COLO668 (cell line): ENCODE data around the gene KSR2.
A peak's percentile ranks its signal among the peaks of the same experiment; 100 is the strongest.

Experiments used
- DNase-seq: peaks from one replicate; lab custom pipeline; 2025; ENCODE audit not compliant: unreplicated experiment; lab: John Stamatoyannopoulos, UW

KSR2 gene

DNA sequence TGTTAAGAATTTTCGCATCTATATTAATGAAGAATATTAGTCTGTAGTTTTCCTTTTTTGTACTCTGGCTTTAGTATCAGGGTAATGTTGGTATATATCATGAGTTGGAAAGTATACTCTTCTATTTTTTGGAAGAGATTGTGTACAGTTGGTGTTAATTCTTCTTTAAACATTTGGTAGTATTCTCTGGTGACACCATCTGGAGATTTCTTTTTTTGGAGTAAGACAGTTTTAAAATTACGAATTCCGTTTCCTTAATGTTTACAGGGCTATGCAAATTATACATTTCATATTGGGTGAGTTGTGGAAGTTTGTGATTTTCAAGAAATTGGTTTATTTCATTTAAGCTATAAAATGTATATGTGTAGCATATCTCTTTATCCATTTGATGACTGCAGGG is 423.6 kb downstream of the KSR2 start:
- DNase-seq = no peak

GRCh38 chr12:117540011-117540410 is 428.8 kb downstream of the KSR2 start:
- DNase-seq = no peak

- DNase-seq = no peak
These were observed 429.9 kb downstream of the KSR2 start for GRCh38 chr12:117538926-117539325.

DNA sequence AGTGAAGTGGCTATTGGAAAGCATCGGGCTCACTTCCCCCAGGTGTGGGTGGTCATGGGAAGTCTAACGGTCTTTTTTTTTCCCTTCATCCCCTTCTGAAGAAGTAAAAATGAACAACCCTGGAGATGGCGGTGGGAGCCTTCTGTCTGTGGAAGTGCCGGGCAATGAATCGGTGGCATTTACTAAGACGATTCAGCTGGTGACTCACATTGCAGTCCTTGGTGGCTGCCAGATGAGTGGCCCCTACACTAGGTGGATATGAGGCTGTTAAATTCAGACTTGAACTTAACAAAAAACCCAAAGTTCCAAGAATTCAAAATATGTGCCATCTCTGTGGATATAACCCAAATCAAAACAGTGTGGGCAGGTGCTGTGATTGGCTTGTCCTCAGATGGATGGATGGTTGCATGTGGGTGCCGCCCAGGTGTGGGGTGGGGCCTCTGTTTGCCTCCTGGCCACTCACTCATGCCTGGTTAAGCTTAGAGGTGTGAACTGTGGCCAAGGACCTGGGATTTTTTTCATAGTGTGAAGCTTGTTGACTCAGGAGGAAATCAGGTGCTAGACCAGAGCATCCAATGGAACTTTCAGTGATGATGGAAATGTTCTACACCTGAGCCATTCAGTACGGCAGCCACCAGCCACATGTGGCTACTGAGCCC is 430.6 kb downstream of the KSR2 start:
- DNase-seq = no peak

DNA sequence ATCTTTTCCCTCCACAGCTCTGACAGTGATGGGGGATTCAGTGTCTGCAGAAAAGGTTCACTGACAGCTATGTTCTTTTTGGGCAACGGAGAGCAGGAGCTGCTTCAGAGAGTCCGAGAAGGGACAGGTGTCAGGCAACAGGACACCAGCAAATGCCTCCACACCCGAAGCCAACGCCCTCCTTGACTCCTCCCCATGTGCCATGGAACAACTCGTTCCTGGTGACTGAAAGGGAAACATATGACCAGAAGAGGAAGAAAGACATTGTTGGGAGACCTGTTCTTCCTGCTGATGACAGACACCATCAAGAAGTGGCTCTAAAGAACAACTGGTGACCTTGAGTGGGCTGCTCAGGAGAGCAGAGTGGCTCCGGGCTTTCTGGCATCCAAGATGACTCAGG is 435.1 kb downstream of the KSR2 start:
- DNase-seq = no peak

GRCh38 chr12:117530796-117531195 is 438.0 kb downstream of the KSR2 start:
- no peak for DNase-seq

- no peak for DNase-seq
These were observed 440.3 kb downstream of the KSR2 start for GRCh38 chr12:117528538-117528937.

GRCh38 chr12:117527479-117527855 is 441.3 kb downstream of the KSR2 start:
- DNase-seq = no peak

GRCh38 chr12:117526757-117527478 is 441.9 kb downstream of the KSR2 start:
- DNase-seq = no peak

DNA sequence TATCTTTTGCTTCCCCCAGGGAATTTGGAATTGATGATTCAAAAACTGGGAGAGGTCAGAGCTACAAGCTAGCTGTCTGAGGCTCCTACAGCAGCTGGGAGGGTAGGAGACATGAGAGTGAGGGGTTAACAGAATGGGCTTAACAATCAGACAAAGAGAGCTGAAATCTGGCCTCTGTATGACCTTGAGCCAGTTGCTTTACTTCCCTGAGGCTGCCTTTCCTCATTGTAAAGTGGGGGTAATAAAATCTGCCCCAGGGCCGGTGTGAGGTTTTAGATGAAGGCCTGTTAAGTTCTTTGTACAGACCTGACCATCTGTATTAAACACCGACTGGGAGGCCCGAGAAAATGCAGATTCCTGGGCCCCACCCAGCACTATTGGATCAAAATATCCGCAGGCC is 443.0 kb downstream of the KSR2 start:
- DNase-seq = no peak

- DNase-seq = no peak
These were observed 444.0 kb downstream of the KSR2 start for GRCh38 chr12:117524806-117525205.

DNA sequence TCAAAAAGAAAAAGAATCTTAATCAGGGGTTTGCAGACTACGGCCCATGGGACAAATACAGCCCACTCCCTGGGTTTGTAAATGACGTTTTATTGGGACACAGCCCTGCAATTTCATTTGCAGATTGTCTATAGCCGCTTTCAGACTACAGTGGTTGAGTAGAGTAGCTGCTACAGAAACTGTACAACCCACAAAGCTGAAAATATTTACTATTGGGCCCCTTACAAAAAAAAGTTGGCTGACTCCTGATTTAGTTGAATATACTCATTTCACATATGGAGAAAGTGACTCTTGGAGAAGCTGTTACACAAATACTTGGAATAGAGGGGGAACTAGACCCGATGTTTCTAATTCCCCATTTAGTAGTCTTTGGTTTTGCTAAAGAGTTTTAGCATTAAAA is 444.8 kb downstream of the KSR2 start:
- DNase-seq = no peak

- DNase-seq = no peak
These were observed 446.2 kb downstream of the KSR2 start for GRCh38 chr12:117522559-117522958.

- no peak for DNase-seq
These were observed 446.9 kb downstream of the KSR2 start for GRCh38 chr12:117521867-117522266.

- no peak for DNase-seq
These were observed 447.4 kb downstream of the KSR2 start for GRCh38 chr12:117521346-117521745.

DNA sequence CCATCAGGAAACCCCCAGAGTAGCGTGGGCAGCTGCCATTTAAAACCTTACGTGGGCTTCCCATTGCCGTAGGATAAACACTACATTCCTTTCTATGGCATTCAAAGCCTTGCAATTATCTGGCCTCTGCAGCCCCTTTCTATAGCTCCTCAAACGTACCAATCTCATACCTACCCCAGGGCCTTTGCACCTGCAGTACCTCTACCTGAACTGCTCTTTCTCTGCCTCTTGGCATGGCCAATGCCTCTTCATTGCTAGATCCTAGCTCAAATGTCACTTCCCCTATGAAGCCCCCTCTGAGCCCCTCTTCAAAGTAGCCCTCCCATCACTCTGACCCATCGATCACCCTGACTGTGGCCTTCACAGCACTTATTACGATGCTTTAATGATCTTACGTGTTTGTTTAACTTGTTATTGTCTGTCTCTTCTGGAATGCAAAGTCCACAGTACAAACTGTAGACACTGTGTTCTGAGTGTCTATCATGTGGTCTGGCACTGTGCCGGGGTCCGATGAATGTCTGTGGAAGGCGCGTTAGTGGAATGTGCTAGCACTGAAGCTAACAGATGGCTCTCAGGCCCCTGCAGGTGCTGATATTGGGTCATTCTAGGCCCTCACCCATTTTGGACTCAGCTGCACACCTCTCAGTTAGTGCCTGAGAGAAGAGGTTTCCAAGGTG is 450.1 kb downstream of the KSR2 start:
- DNase-seq = peak; percentile 11

DNA sequence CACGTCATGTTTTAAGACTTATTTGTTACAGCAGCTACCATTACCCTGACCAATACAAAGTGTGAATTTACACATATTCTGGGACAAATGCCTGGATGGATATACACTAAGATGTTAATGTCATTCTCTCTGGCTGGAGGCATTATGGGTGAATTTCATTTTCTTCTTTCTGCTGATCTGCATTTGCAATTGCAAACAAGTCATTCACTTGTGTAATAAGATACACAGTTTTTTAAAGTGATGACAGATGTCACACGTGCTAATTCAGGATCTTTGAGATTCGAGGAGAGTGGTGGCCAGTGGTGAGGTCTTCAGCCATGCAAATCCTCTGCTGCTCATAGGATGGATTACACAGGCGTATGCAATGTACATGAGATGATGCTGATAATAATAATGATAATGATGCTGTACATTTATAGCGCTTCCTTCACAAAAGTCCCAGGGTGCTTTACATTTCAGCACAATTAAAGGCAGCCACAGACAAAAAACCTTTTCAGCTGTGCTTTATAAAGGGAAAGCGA is 451.5 kb downstream of the KSR2 start:
- no peak for DNase-seq

GRCh38 chr12:117516034-117516433 is 452.8 kb downstream of the KSR2 start:
- DNase-seq = no peak

- no peak for DNase-seq
These were observed 454.8 kb downstream of the KSR2 start for GRCh38 chr12:117514016-117514415.

- no peak for DNase-seq
These were observed 455.4 kb downstream of the KSR2 start for GRCh38 chr12:117513353-117513752.

DNA sequence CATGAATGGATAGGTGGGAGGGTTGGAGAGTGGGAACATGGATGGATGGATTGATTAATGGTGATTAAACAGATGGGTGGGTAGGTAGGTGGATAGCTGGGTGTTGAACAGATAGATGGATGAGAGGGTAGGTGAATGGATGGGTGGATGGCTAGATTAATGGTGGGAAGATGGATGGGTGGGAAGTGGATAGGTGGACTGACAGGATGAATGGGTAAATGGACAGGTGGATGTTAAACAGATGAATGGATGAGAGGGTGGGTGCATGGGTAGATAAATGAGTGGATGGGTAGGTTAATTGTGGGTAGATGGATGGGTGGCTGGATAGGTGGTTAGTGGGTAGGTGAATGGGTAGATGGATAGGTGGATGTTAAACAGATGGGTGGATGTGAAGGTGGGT is 460.3 kb downstream of the KSR2 start:
- DNase-seq = no peak

GRCh38 chr12:117507548-117507947 is 461.2 kb downstream of the KSR2 start:
- peak; percentile 67 for DNase-seq
